ENCODE data around the gene COQ2. TPM values are rescaled to one million over a fixed set of nuclear protein-coding genes. Genes with fewer than 3 reads are reported as not detected.
"Not testable (repeated sequence)": the region's sequence is repeated elsewhere in the genome, so short reads cannot be mapped to it uniquely, and the experiment has no call there.

Gene COQ2
- total RNA-seq, 1 donor, result 18.1 TPM

DNA sequence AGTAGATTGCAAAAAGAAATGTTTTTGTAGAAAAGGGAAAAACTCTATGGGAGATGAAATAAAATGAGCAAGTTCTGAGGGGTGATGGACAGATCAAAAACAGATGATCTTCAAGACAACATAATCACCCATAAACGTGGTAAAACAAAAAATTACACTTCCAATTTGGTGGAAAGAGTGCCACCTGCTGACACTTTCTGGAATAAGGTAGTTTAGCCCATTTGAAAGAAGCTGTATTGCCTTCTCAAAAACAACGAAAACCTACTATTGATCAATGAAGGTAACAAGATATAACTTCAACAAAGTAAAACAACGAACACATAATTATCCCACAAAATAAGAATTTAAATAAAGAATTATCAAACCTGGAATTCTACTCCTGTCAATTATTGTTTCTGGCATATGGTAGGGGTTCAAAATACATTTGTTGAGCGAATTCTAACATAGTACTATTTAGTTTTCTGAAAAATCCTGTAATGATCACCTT lies 2.5 kb downstream of the COQ2 start:
- peak; percentile 68 for DNase-seq (ENCODE audit: low read depth)
- TF ChIP-seq, protein P1, sequence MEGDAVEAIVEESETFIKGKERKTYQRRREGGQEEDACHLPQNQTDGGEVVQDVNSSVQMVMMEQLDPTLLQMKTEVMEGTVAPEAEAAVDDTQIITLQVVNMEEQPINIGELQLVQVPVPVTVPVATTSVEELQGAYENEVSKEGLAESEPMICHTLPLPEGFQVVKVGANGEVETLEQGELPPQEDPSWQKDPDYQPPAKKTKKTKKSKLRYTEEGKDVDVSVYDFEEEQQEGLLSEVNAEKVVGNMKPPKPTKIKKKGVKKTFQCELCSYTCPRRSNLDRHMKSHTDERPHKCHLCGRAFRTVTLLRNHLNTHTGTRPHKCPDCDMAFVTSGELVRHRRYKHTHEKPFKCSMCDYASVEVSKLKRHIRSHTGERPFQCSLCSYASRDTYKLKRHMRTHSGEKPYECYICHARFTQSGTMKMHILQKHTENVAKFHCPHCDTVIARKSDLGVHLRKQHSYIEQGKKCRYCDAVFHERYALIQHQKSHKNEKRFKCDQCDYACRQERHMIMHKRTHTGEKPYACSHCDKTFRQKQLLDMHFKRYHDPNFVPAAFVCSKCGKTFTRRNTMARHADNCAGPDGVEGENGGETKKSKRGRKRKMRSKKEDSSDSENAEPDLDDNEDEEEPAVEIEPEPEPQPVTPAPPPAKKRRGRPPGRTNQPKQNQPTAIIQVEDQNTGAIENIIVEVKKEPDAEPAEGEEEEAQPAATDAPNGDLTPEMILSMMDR (IDR thresholded peaks at IDR 0.05; ENCODE audit: insufficient read depth, low read depth, low read length), result peak; percentile 77
- H3K4me3 ChIP-seq (ENCODE audit: low read depth, low read length), result no peak overlapping the region

DNA sequence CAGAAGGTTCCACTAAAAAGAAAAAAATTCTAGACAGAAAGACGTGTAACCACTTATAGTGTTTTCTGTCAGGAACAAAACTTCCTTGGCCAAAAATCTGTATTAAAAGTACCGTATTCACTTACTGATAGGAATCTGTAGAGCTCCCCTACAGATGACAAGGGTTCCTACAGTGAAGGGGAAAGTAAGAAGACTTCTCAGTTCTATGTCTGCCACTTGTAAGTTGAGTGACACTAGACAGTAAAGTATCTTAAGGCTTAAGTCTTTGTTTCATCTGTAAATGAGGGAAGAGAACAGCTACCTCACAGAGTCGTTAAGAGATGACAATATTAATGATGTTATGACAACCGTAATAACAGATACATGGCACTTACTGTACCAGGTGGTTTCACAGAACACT lies 3.3 kb downstream of the COQ2 start:
- H3K4me3 ChIP-seq (ENCODE audit: low read depth, low read length), result no peak overlapping the region
- no peak for DNase-seq (ENCODE audit: low read depth)
- TF ChIP-seq, protein P1 (IDR thresholded peaks at IDR 0.05; ENCODE audit: insufficient read depth, low read depth, low read length), result no peak

DNA sequence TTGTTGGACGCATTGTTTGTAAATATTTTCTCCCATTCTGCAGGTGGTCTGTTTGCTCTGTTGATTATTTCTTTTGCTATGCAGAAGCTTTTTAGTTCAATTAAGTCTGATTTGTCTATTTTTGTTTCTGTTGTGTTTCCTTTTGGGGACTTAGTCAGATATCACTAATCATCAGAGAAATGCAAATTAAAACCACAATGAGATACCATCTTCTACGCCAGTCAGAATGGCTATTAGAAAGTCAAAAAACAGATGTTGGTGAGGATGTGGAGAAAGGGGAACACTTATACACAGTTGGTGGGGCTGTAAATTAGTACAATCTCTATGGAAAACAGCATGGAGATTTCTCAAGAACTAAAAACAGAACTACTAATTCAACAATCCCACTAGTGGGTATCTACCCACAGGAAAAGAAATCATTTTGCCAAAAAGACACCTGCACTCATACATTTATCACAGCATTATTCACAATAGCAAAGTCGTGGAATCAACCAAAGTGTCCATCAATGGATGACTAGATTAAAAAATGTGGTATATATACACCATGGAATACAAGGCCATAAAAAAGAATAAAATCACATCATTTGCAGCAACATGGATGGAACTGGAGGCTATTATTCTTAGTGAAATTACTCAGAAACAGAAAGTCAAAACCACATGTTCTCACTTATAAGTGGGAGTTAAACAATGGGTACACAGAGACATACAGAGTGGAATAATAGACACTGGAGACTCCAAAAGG lies 8.1 kb downstream of the COQ2 start:
- peak; percentile 29 for DNase-seq (ENCODE audit: low read depth)
- no peak overlapping the region for H3K4me3 ChIP-seq (ENCODE audit: low read depth, low read length)
- TF ChIP-seq, protein P1 (IDR thresholded peaks at IDR 0.05; ENCODE audit: insufficient read depth, low read depth, low read length), result no peak

DNA sequence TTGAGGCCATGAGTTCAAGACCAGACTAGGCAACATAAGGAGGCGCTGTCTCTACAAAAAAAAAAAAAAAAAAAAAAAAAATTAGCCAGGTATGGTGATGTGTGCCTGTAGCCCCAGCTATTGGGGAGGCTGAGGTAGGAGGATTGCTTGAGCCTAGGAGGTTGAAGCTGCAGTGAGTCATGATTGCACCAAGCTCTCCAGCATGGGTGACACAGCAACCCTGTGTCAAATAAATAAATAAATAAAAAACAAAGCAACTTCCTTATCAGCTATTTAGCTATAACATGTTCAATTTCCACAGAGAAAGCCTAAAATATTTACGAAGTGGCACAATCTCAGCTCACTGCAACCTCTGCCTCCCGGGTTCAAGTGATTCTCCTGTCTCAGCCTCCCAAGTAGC lies 10.7 kb downstream of the COQ2 start:
- H3K4me3 ChIP-seq (ENCODE audit: low read depth, low read length); DNase-seq (ENCODE audit: low read depth): not testable (repeated sequence)

DNA sequence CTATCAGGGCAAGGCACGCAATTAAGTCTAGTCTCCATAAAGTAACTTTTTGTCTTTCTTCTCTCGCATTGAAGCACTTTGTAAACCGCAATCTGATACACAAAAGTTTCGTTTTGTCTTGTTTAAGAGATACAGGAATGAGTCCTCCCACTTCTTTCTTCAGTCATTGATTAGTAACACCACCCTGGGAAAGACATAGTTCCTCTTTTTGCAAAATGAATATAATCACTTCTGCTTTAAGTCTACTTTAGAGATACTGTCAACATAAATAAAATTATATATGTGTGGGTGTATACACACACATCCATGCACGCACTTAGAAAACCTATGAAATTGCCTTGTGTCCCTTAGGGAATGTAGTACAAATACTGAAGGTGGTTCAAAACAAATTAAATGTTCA lies 11.7 kb downstream of the COQ2 start:
- no peak for DNase-seq (ENCODE audit: low read depth)
- no peak overlapping the region for H3K4me3 ChIP-seq (ENCODE audit: low read depth, low read length)
- TF ChIP-seq, protein P1 (IDR thresholded peaks at IDR 0.05; ENCODE audit: insufficient read depth, low read depth, low read length), result no peak

DNA sequence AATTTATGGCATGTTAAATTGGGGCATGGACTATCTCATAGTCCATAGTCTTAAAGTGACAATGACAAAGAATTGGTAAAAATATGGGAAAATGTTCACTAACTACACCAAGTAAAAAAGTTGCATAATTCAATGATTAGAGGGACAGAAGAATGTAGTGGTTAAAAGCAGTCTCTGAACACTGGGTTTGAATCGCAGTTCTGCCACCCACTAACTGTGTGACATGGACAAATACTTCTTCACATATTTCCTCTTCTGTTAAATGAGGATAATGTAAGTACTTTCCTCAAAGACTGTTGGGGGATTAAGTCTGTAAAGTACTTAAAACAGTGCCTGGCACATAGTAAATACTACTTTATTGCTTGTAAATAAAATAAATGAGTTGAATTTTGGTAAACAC lies 15.3 kb downstream of the COQ2 start:
- H3K4me3 ChIP-seq (ENCODE audit: low read depth, low read length), result no peak overlapping the region
- TF ChIP-seq, protein P1 (IDR thresholded peaks at IDR 0.05; ENCODE audit: insufficient read depth, low read depth, low read length), result no peak
- DNase-seq (ENCODE audit: low read depth), result no peak

DNA sequence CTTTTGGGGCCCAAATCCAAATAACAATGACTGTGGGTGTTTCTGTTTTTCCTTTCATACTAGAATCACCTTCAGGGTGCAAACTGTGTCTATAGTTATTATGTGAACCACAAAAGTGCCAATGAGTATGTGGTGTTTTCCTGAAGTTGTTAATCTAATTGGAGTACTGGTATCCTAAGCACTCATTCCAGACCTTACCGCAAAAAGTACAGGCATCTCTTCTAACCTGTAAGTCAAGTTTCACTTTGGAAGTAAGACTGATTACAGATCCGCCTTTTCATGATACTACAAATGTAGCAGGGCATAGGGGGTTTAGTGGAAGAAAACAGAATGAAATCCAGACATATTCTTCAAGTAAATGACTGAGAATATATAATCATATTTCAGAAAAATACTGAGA lies 16.1 kb downstream of the COQ2 start:
- DNase-seq (ENCODE audit: low read depth), result no peak
- TF ChIP-seq, protein P1 (IDR thresholded peaks at IDR 0.05; ENCODE audit: insufficient read depth, low read depth, low read length), result no peak
- no peak overlapping the region for H3K4me3 ChIP-seq (ENCODE audit: low read depth, low read length)
